Skin of body (tissue), 2 donors: ENCODE results near the gene FGD5. TPM values are rescaled to one million over a fixed set of nuclear protein-coding genes. Genes with fewer than 3 reads are reported as not detected.

Experiments used
- DNase-seq: peaks from one replicate; lab custom pipeline; 2025; lab: John Stamatoyannopoulos, UW
- total RNA-seq: library from RNA; depleted of rRNA; stranded (reverse); fragments of >200 nt; gene quantifications from one replicate; pipeline ENCODE4 v1.2.3, GENCODE V29; 2014

Gene FGD5
- total RNA-seq, 1 donor from 2014 or later = 14.9 TPM

DNA sequence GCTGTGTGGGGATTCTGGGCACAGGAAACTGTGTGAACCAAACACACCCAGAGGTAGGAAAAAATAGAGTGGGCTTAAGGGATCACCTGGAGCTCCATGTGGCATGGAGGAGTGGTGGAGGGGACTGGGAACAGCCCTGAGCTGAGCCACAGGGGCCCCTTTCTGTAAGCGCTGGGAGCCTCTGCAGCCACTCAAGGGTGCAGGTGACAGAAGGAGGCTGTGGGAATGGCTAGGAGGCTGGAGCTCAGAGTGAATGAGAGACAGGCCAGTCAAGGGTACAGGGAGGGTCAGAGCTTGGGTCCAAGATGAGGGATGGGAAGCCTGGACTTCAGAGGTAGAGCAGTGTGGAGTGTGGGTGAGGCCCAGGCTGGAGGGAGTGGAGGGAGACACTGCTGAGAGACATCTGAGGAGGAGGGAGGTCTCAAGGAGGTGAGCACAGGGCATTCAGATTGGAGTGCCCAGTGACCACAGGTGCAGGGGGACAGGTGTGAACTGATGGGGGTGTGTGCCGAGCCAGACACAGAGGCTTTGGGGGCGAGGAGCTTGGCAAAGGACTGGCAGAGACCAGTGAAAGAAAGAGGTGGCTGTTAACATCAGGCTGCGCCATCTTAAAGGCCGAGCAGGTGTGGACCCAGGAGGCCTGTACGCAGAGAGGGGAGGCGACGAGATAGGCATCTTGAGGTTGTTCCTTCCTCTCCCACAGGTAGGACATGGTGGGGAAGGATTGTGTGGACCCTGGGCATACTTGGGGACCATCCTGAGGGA, 56.8 kb downstream of the FGD5 start:
- DNase-seq = no peak

DNA sequence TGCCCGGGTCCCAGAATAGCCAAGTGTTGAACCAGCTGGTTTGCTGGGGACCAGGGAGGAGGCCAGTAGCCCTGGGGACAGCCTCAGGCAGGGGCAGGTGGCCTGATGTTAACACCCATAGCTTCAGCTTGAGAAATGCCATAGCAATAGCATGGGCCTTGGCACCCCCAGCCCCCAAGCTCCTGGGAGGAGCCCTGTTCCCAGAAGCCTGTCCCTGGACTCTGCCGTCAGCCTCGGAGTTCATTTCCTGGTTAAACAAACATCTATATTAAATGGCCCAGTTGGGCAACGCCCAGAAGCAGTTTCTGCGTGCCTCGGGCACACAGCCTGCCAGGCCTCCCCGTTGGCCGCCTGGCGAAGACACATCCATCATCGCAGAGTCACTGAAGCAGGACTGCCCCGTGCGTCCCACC, 58.2 kb downstream of the FGD5 start:
- no peak for DNase-seq

DNA sequence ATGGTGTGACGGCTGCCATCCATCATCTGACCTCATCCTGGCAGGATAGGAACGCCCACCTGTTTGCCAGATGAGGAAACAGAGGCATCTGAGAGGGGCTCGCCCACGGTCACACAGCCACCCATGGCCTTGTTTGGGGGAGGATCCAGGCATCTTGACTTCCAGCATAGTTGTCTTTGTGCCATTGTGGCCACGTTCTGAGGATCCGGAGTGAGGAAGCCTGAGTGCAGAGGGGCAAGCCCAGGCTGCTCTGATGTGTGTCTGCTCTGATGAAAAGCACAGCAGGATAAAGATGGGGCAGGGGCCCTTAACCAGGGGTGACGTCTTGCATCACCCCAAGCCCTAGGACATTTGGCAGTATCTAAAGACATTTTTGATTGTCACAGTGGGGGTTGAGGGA, 58.7 kb downstream of the FGD5 start:
- DNase-seq = no peak

DNA sequence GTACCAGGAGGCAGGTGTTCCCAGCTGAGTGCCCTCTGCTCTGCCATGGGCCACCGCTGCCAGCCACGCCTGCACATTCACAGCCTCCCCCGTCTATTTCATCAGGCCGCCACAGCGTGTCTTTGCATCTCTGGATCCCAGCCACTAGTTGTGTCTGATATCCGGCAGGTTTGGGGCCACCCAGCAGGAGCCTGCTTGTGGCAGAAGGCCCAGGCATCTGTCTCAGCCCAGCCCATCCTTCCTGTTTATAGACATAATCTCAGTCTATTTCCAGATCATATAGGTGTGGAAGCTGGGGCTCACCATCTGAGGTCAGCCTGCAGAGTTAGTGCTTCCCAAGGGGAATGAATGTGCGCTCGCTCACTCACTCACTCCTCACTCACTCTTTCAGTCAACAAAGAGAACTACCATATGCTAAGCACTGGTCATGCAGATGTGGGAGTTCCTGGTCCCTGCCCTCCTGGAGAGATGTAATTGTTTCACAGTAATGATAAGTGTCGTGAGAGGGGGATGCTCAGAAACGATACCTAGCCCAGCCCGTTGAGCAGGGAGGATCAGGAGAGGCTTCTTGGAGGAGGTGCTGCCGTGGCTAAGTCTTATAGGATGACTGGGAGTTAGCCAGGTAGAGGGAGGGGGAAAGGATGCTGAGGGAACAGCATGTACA, 60.6 kb downstream of the FGD5 start:
- peak; percentile 31 for DNase-seq

DNA sequence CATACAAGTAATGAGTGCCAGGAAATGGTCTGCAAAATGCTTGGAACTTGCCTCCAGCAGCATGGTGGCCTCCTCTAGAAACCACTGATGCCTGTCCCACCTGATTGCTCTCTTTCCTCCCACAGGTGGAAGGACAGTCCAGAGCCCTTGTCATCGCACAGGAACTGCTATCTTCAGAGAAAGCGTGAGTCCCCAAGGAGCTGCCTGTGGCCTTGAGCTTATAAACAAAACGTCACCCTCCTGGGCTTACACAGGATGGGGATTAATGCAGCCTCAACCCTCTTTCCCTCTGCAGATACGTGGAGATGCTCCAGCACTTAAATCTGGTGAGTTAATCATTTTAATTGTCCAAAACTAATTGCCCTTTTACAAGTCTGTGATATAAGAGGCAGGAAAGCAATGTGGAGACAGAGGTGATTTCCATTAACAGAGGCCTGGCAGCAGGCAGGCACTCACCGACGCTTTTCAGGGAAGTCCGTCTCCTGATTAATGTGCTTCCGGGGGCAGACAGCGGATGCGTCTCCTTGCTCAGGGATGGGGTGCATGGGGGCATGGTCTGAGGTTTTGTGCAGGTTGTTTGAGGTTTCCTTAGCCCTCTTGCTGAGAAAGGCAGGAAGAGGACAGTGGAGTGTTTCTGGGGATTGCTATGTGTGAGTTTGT, 61.8 kb downstream of the FGD5 start:
- no peak for DNase-seq

DNA sequence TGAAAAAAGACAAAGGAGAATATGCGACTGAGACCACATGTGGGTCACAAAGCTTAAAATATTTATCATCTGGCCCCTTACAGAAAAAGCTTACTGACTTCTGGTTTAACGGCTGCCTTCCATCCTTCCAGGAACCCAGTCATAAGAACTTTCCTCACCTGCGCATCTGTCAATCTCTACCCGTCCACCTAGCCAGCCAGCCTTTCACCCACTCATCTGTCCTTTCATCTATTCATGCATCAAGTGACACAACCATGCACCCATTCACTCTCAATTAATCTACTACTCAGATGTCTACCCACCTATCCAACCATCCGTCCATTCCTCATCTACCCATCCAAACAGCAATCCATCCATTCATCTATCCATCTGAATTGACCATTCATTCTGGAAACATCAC, 64.5 kb downstream of the FGD5 start:
- no peak for DNase-seq

DNA sequence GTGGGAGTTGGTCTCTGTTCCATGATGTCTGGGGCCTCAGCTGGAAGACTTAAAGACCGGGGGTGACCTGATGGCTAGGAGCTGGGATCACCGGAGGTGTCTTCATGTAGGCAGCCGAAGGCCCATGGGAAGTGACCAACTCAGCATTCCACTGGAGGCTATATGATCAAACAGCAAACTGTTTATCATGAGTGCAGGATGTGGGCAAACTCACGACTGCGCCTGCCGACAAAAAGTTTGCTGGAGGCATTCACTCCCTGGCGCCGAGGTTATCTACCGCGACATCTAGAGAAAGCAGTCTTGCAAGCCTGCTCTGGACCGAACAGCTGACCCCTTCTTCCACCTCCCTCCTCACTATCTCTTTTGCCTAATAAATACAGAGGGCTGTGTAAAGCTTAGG, 65.9 kb downstream of the FGD5 start:
- DNase-seq = no peak

DNA sequence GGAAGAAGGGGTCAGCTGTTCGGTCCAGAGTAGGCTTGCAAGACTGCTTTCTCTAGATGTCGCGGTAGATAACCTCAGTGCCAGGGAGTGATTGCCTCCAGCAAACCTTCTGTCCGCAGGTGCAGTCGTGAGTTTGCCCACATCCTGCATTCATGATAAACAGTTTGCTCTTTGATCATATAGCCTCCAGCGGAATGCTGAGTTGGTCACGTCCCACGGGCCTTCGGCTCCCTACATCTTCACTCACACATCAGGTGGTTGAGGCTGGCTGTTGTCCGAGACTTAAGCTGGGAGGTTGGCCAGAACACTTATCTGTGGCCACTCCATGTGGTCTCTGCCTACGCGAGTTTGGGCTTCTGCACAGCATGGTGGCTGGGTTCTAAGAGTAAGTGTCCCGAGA, 66.5 kb downstream of the FGD5 start:
- no peak for DNase-seq

DNA sequence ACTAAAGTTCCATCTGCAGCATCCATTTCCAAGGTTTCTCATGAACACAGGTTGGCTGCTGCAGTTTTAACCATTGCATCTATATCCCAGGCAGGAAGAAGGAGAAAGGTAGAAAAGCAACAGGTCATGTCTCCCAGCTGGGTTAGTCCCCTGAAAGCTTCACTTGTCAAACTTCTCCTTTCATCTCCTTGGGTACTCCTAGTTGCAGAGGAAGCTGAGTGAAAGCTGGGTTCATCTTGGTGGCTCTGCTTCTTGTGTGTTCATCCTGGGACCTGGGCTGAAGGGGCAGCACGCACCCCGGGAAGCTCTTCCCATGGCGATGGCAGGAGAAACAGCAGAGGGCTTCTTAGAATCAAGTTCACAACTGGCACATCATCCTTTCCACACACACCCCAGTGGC, 67.3 kb downstream of the FGD5 start:
- no peak for DNase-seq

DNA sequence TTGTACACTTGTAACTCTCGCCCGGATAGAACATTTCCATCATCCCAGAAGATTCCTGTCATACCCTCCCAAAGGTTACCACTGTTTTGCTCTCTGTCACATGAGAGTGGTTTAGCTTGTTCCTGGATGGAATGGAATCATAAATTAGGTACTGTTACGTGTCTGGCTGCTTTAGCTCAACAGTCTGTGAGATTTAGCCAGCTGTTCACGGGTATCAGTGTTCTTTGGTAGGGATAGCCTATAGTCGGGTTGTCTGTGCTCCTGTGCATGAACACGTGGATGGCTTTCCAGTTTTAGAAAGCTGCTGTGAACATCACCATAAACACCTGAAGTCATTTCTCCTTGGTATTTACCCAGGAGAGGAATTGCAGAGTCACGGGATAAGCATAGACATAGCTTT, 70.4 kb downstream of the FGD5 start:
- no peak for DNase-seq

DNA sequence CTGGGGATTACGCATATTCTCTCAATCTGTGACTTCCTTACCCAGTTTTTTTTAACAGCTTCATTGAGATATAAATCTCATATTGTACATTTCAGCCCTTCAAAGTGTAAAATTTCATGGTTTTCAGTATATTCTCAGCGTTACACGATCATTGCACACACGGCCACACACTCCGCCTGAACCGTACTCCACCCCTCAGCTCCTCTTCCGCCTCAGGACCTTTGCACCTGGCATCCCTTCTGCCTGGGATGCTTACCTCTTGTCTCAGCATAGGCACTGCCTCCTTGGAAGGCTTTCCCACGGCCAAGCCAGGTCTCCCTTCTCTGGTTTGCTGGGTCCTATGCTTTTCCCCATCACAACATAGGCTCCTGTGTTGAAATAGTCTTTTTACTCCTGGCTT, 71.2 kb downstream of the FGD5 start:
- no peak for DNase-seq

DNA sequence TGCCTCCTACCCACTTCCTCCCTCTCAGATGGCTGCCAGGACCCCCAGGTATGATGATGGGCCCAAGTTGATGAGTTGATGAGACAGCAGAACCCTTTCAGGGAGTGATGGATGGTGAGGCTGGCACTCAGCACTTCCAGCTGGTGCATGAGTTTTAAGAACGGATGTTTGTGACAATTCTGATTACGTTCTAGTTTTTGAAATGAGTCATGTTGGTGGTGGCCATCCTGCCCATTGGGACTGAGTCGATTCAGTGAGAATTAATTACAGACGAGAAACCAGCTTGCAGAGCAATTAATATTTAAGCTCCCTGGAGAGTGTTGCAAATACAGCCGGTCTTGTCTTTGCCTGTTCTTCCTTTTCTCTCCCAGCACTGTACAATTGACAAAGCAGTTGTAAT, 71.7 kb downstream of the FGD5 start:
- no peak for DNase-seq

DNA sequence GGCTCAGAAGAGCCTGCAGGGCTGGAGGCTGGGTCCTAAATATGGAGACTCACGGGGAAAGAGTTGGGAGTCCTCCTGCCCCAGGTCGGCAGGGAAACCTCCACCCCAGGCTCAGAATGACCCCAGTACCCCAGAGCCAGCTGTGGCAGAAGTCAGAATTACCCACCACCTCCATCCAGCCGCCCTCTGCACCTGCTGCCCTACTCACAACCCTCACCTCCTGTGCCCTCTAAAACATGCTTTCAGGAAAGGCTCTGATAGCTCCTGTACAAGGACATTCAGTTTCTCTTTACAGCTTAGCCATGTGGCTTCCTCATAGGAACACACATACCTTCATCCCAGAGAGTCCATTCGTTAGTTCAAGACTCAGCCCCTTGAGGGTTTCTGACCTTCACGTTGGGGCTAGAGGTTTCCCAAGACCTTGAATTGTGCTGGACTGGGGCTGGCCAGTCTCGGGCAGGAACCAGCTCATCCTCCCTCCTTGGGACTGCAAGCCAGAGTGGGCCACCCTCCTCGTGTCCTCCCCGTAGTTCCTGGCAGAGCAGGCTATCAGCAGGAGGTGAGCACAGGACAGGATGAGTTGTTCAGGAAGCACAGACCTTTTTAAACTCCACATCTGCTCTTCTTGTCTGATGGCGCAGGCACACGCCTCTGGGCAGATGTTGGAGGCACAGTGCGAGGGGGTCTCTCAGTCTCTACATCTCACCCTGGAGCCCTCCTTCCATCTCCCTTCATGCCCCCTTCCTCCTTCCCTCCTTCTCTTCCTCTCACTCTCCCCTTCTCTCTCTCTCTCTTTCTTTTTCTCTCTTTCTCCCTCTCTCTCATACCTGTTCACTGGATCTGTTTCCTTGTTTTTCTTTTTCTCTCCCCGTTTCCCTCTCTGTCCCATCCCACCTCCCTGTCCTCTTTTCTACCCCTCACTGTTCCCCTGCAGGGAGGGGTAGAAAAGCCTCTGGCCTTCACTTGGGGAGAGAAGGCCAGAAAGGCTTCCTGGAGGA, 72.7 kb downstream of the FGD5 start:
- DNase-seq = no peak

DNA sequence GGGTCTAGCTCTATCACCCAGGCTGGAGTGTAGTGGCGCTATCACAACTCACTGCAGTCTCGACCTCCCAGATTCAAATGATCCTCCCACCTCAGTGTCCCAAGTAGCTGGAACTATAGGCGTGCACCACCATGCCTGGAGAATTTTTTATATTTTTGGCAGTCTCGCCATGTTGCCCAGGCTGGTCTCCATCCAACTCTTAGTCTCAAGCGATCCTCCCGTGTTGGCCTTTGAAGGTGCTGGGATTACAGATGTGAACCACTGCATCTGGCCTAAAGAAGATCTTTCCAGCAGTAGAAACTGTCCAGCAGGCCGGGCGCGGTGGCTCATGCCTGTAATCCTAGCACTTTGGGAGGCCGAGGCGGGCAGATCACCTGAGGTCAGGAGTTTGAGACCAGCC, 73.5 kb downstream of the FGD5 start:
- DNase-seq = no peak

DNA sequence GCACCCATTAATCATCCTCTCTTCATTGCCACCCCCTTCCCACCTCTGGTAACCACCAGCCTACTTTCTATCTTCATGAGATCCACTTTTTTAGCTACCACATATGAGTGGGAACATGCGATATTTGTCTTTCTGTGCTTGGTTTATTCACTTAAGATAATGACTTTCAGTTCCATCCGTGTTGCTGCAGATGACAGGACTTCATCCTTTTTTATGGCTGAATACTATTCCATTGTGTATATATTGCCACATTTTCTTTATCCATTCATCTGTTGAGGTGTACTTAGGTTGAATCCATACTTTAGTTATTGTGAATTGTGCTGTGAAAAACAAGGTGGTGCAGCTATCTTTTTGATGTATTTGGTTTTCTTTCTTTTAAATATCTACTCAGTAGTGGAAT, 75.3 kb downstream of the FGD5 start:
- DNase-seq = no peak

DNA sequence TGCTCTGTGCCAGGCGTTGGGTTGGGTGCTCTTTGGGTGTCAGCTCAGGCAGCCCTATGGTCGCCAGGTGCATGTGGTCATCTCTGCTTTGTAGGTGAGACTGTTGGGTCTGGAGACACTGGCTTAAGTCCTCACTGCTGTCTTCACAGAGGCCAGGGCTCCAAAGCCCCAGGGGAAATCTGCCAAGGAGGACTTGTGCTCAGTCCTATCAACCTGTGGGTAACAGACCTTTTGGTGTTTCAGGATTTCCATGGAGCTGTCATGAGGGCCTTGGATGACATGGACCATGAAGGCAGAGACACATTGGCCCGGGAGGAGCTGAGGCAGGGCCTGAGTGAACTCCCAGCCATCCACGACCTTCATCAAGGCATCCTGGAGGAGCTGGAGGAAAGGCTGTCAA, 78.5 kb downstream of the FGD5 start:
- no peak for DNase-seq

DNA sequence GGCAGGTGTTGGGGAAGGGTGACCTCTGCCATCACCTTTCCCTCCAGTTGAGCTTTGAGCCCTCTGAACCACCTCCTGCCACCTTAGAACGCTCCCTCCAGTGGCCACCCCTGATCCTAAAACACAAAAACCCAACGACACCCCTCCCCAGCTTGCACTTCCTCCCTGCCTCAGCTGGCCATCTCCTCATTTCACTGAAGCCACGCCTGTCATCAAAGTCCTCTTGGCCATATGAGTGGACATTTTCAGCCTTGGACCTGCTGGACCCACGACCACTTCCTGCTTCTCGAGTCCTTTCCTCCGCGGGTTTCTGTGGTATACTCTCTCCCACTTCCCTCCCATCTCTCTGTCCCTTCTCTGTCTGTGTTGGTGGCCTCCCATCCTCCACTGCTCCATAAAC, 80.2 kb downstream of the FGD5 start:
- DNase-seq = no peak

DNA sequence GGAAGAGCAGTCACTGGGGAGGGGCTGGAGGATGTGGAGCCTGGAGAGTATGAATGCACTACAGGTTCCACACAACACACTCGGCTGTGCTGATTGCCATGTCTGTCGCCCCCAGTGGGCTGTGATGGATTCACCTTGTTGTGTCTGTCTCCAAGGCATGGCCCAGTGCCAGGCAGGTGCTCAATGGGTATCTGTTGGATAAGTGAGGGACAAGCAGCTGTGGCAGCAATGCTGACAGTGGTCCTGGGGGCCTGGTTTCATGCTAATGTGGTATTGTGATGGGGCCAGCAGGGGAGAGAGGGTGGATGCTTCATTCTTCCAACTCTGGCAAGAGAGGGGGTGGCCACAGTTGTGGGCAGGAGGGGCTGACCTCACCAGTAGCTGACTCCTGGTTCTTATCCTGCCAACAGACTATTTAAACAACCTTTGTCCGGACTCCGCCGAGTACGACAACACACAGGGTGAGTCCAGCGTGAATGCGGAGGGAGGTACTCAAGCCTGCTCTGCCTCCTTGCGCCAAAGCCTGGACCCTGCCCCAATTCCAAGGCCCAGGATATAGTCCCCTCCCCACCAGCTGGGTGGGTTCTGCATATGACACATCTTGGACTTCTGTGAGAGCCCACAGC, 81.3 kb downstream of the FGD5 start:
- no peak for DNase-seq

DNA sequence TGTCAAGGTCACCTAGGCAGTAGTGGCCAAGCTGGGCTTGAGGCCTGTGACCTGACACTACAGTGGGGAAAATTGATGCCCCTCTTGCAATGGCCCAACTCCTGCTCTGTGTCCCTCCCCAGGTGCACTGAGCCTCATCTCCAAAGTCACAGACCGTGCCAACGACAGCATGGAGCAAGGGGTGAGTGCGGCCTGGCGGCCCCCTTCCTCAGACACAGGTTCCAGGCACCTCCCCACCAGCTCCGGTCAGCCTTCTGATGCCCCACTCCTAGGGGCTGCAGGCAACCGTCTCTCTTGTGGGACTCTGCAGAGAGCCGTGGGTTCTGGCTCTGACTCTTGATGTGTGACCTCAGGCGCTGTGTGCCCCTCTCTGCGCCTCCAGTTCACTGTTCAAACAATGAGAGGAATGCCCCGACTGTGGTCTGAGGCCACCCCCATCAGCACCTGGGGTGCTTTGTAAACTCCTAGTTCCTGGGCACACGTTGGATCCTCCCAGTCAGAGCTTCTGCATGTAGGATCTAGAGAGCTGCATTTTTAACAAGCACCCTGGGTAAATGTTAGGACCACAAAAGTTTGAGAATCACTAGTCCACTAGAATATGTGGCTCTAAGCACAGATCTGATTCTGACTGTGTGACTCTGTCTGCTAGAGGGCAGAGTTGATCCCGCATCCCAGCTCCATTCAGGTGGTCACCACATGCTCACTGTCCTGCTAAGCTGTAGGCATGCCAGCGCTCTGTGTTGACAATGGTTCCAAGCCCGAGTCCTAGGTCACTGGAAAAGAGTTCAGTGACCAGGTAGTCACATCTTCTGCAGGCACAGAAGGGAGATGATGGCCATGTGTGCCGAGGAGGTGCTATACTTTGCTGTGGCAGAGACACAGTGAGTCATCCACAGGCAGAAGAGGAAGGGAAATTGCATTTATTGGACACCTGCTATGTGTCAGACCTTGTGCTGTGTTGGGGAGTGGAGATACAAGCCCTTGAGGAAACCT, 82.4 kb downstream of the FGD5 start:
- DNase-seq = no peak

DNA sequence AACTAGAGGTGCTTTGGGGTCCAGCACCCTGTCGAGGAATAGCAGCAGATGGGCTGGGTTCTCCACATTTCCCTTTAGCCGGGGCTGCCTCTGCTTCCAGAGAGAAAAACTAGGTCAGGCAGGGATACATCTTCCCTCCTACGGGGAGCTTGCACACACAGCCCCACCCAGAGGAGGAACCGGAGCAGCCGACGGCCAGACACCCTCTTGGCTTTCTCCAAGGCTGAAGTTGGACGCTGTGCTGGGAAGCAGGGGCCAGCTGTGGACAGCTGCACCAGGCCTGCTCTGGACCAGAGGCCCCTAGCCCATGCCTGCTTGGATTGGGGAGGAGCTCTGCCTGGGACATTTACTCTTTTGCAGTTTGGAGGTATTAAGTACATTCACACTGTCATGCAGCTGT, 84.0 kb downstream of the FGD5 start:
- DNase-seq = peak; percentile 10
